Heart left ventricle (tissue), 13 donors: ENCODE measurements around the gene ESR2.

Source experiments
- CTCF ChIP-seq, 12 donors: fragments of 200-600 bp; sonication (generic) in 4 of 12; IDR thresholded peaks; one replicate each; pipeline versions ENCODE4 v1.5.0 to v1.8.0; 2018 to 2022; ENCODE audit warnings: antibody characterized with exemption in 12 of 12, mild to moderate bottlenecking in 5 of 12
- POLR2A ChIP-seq, 2 donors: fragments of 450-650 bp; IDR thresholded peaks; one replicate each; pipeline ENCODE4 v1.6.1; 2017; ENCODE audit warnings: antibody characterized with exemption in 2 of 2, mild to moderate bottlenecking in 2 of 2, moderate library complexity in 2 of 2
- donor health status: ischemic (EF 13 %, LVEDD 7.1; RV severe dilation, severe dysfunction).
- donor health status: DM: no; HTN: yes; CAD: no.
- donor health status: DM: no; HTN: no; CAD: no.
- donor health status: ischemic (EF 25% LVEDD 6.9; RV normal size, moderate dysfunction).
- donor health status: ischemic (EF 25% LVEDD 5.7; RV mildly dilated, moderate dysfunction).
- donor health status: ischemic (EF 35%, LVEDD 5.7; RV mildly dilated, moderate dysfunction).
- donor health status: nonischemic (EF 11% LVEDD 7.7; RV severe dilation, severe dysfunction).
- donor health status: DM: yes; HTN: yes; CAD: no.
- donor health status: PGD.
- donor health status: ischemic (EF 29% LVEDD 5.4; RV normal size, mild dysfunction).
- donor health status: nonischemic (EF 23%, LVEDD 6.1; RV moderate dilation, normal function).

- no peak for TF ChIP-seq CTCF (IDR thresholded peaks at IDR 0.05)
- no peak for TF ChIP-seq POLR2A (IDR thresholded peaks at IDR 0.05)
Observed at GRCh38 chr14:64232095-64232838, 61.9 kb downstream of the ESR2 start.
